Neuronal stem cell (in vitro differentiated cells): ENCODE measurements around the gene BIRC7.

Source experiments
- DNase-seq: peaks from one replicate; pipeline ENCODE4 v3.0.0-alpha.2; 2013; ENCODE audit warnings: low spot score
- H2AFZ ChIP-seq: one replicate; pipeline ENCODE4 v1.6.1; 2013; ENCODE audit warnings: mild to moderate bottlenecking, low read length, inconsistent platforms
- H2AK5ac ChIP-seq: 2 replicates; pipeline ENCODE4 v1.6.1; 2013; ENCODE audit warnings: low read depth, mild to moderate bottlenecking, inconsistent platforms, low read length, moderate library complexity, mixed read lengths
- H2BK120ac ChIP-seq: 2 replicates; pipeline ENCODE4 v1.6.1; 2013; ENCODE audit warnings: low read depth, mild to moderate bottlenecking, inconsistent platforms, low read length, moderate library complexity, mixed read lengths
- H2BK12ac ChIP-seq: one replicate; pipeline ENCODE4 v1.6.1; 2013; ENCODE audit warnings: low read length, inconsistent platforms
- H2BK15ac ChIP-seq: 2 replicates; pipeline ENCODE4 v1.6.1; 2013; ENCODE audit warnings: mild to moderate bottlenecking, low read length, inconsistent platforms, mixed read lengths
- H2BK5ac ChIP-seq: one replicate; pipeline ENCODE4 v1.6.1; 2013; ENCODE audit warnings: inconsistent platforms, mild to moderate bottlenecking, low read length, moderate library complexity
- H3K14ac ChIP-seq: one replicate; pipeline ENCODE4 v1.6.1; 2013; ENCODE audit warnings: low read length, inconsistent platforms
- H3K18ac ChIP-seq: 2 replicates; pipeline ENCODE4 v1.6.1; 2013; ENCODE audit warnings: low read length, inconsistent platforms
- H3K23ac ChIP-seq: 2 replicates; pipeline ENCODE4 v1.6.1; 2013; ENCODE audit warnings: low read depth, mild to moderate bottlenecking, mixed read lengths, low read length, inconsistent platforms; ENCODE audit not compliant: poor library complexity
- H3K27ac ChIP-seq: replicated peaks from 3 replicates; pipeline ENCODE4 v1.5.1; 2013; ENCODE audit warnings: low read length, inconsistent platforms
- H3K27me3 ChIP-seq, 3 experiments: 2 replicates each; pipeline ENCODE4 v1.6.1; 2013; ENCODE audit warnings: low read length in 3 of 3, mild to moderate bottlenecking in 2 of 3, inconsistent platforms in 1 of 3, low read depth in 1 of 3, mixed read lengths in 1 of 3, moderate library complexity in 1 of 3; ENCODE audit not compliant: control insufficient read depth in 3 of 3, insufficient read depth in 3 of 3
- H3K36me3 ChIP-seq, 2 donors: replicated peaks in 1 of 2; 2 replicates each; pipeline ENCODE4 v1.6.1; 2013; ENCODE audit warnings: low read length in 2 of 2; ENCODE audit not compliant: control insufficient read depth in 2 of 2, insufficient read depth in 2 of 2
- H3K4ac ChIP-seq: 2 replicates; pipeline ENCODE4 v1.6.1; 2013; ENCODE audit warnings: inconsistent platforms, mild to moderate bottlenecking, low read length, moderate library complexity
- H3K4me1 ChIP-seq, 2 donors: 1 replicate in 1 of 2; 2 replicates in 1 of 2; pipeline ENCODE4 v1.6.1; 2013; ENCODE audit warnings: low read length in 2 of 2, low read depth in 1 of 2; ENCODE audit not compliant: control insufficient read depth in 2 of 2, insufficient read depth in 1 of 2
- H3K4me2 ChIP-seq: one replicate; pipeline ENCODE4 v1.6.1; 2013; ENCODE audit warnings: mild to moderate bottlenecking, low read length, inconsistent platforms; ENCODE audit not compliant: insufficient read depth, poor library complexity, severe bottlenecking
- H3K4me3 ChIP-seq, 2 donors: 2 replicates each; pipeline ENCODE4 v1.5.1; 2013; ENCODE audit warnings: low read length in 2 of 2, mild to moderate bottlenecking in 2 of 2, inconsistent platforms in 1 of 2, moderate library complexity in 1 of 2
- H3K79me1 ChIP-seq: one replicate; pipeline ENCODE4 v1.6.1; 2013; ENCODE audit warnings: low read depth, mild to moderate bottlenecking, inconsistent platforms, low read length, moderate library complexity
- H3K9ac ChIP-seq: one replicate; pipeline ENCODE4 v1.6.1; 2013; ENCODE audit warnings: mild to moderate bottlenecking, low read depth, low read length, inconsistent platforms; ENCODE audit not compliant: poor library complexity
- H3K9me3 ChIP-seq, 2 donors: replicated peaks in 1 of 2; 2 replicates each; pipeline versions ENCODE3 to v1.6.1; 2013; ENCODE audit warnings: low read length in 2 of 2, mild to moderate bottlenecking in 2 of 2, inconsistent platforms in 1 of 2, low read depth in 1 of 2, mixed read lengths in 1 of 2, moderate library complexity in 1 of 2; ENCODE audit not compliant: control insufficient read depth in 2 of 2, insufficient read depth in 1 of 2
- H4K8ac ChIP-seq: one replicate; pipeline ENCODE4 v1.6.1; 2013; ENCODE audit warnings: low read depth, mild to moderate bottlenecking, inconsistent platforms, low read length, moderate library complexity
- H4K91ac ChIP-seq: one replicate; pipeline ENCODE4 v1.6.1; 2013; ENCODE audit warnings: low read length, low read depth, mild to moderate bottlenecking, inconsistent platforms; ENCODE audit not compliant: poor library complexity
- WGBS, 2 donors: extraction: QIAGEN DNeasy Blood & Tissue Kit; methylation state at CpG; one replicate each; pipeline ENCODE4 v1.1.7; 2013; ENCODE audit warnings: missing lambda C conversion rate in 2 of 2, mixed read lengths in 1 of 2; ENCODE audit not compliant: insufficient read length in 2 of 2, insufficient replicate concordance in 1 of 2; ENCODE audit errors: extremely low coverage in 2 of 2; 5-methylcytosine and 5-hydroxymethylcytosine counted together

BIRC7 gene

GRCh38 chr20:63233924-63234323 is 1.8 kb upstream of the BIRC7 start:
- Histone ChIP-seq H3K4me2 (no peak overlapping the region), H2AFZ (no peak overlapping the region), H2BK12ac (no peak overlapping the region), H3K4me1 (peaks cover 18 to 53% of the 10 kb centered on the region in 2 donors), H3K23ac (peak overlapping the region; percentile 66), H2BK5ac (no peak overlapping the region), H3K36me3 (no peaks in the 10 kb centered on the region), H2BK15ac (peak overlapping the region; percentile 65), H2BK120ac (peak overlapping the region; percentile 25), H3K27ac (no peak overlapping the region), H2AK5ac (no peak overlapping the region), H3K9ac (peak overlapping the region; percentile 12), H3K9me3 (no peaks in the 10 kb centered on the region), H3K14ac (no peak overlapping the region), H3K79me1 (no peaks in the 10 kb centered on the region), H3K4me3 (no peak overlapping the region), H3K4ac (no peak overlapping the region), H4K91ac (no peak overlapping the region), H3K27me3 (no peaks in the 10 kb centered on the region), H4K8ac (no peak overlapping the region), H3K18ac (peak overlapping the region; percentile 72)
- WGBS, 2 donors = no CpG with 5 or more reads among the region's 17 CpGs
- no peak for DNase-seq

- H2BK12ac ChIP-seq = no peak overlapping the region
- peaks cover 18 to 44% of the 10 kb centered on the region in 2 donors for H3K4me1 ChIP-seq
- DNase-seq = no peak
- WGBS, 2 donors = no CpG with 5 or more reads among the region's 20 CpGs
- no peak overlapping the region for H3K27ac ChIP-seq
- no peaks in the 10 kb centered on the region for H3K27me3 ChIP-seq
- no peak overlapping the region for H2BK5ac ChIP-seq
- H3K36me3 ChIP-seq = no peaks in the 10 kb centered on the region
- H3K18ac ChIP-seq = peak overlapping the region; percentile 38
- H3K23ac ChIP-seq = no peak overlapping the region
- H2AFZ ChIP-seq = no peak overlapping the region
- H3K9ac ChIP-seq = no peak overlapping the region
- H2BK120ac ChIP-seq = no peak overlapping the region
- H4K91ac ChIP-seq = no peak overlapping the region
- no peak overlapping the region for H3K14ac ChIP-seq
- H3K4me2 ChIP-seq = peak overlapping the region; percentile 36
- no peak overlapping the region for H3K4ac ChIP-seq
- no peaks in the 10 kb centered on the region for H3K9me3 ChIP-seq
- H3K4me3 ChIP-seq = no peak overlapping the region
- no peak overlapping the region for H4K8ac ChIP-seq
- H2AK5ac ChIP-seq = peak overlapping the region; percentile 95
- no peaks in the 10 kb centered on the region for H3K79me1 ChIP-seq
- H2BK15ac ChIP-seq = peak overlapping the region; percentile 71
These were observed 859 bp upstream of the BIRC7 start for GRCh38 chr20:63234693-63235398.

DNA sequence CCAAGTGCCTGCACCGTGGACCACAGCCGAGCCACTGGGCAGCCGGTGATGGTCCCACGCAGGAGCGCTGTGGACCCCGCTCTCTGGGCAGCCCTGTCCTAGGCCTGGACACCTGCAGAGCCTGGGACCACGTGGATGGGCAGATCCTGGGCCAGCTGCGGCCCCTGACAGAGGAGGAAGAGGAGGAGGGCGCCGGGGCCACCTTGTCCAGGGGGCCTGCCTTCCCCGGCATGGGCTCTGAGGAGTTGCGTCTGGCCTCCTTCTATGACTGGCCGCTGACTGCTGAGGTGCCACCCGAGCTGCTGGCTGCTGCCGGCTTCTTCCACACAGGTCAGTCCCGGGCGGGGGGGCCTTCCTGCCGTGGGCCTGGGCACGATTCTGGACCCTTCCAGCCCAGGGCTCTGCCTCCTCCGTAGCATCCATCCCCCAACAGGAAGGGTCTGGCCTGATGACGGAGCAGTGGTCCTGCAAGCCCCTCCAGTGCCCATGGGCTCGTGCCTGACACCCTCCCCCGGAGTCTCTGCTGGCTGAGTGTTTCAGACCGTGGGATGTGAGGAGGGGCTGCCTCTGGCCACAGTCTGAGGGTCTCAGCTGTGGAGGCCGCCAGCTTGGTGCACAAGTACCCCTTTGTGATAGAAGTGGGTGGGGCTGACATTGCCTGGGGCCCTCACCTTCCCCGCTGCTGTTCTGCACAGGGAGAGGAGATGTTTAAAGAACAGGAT is 572 bp downstream of the BIRC7 start:
- Histone ChIP-seq H3K4me1 (peaks cover 11 to 34% of the 10 kb centered on the region in 2 donors), H3K18ac (peak overlapping the region; percentile 93), H3K9me3 (no peaks in the 10 kb centered on the region), H3K4me2 (no peak overlapping the region), H3K4ac (no peak overlapping the region), H3K14ac (peak overlapping the region; percentile 90), H2BK120ac (peak overlapping the region; percentile 75), H3K9ac (peak overlapping the region; percentile 64), H4K8ac (peak overlapping the region; percentile 78), H3K23ac (peak overlapping the region; percentile 2), H4K91ac (no peak overlapping the region), H2BK5ac (peak overlapping the region; percentile 43), H2BK12ac (peak overlapping the region; percentile 4), H3K27me3 (no peaks in the 10 kb centered on the region), H2AFZ (no peak overlapping the region), H3K4me3 (no peak overlapping the region), H3K36me3 (no peaks in the 10 kb centered on the region), H3K79me1 (no peaks in the 10 kb centered on the region), H2BK15ac (peak overlapping the region; percentile 59), H3K27ac (no peak overlapping the region), H2AK5ac (peak overlapping the region; percentile 96)
- no CpG with 5 or more reads among the region's 26 CpGs for WGBS, 2 donors
- DNase-seq = no peak

- WGBS, 2 donors = no CpG with 5 or more reads among the region's 10 CpGs
- H3K14ac ChIP-seq = no peak overlapping the region
- no peak for DNase-seq
These were observed 2.3 kb downstream of the BIRC7 start for GRCh38 chr20:63238031-63238430.

More at GRCh38 chr20:63238031-63238430, 2.3 kb downstream of the BIRC7 start:
- Histone ChIP-seq H3K4me3 (no peak overlapping the region), H3K36me3 (no peaks in the 10 kb centered on the region), H2AFZ (no peak overlapping the region), H2BK15ac (no peak overlapping the region), H3K27me3 (no peaks in the 10 kb centered on the region), H3K9me3 (no peaks in the 10 kb centered on the region), H3K79me1 (no peaks in the 10 kb centered on the region), H3K18ac (no peak overlapping the region), H3K4me2 (no peak overlapping the region), H2BK120ac (no peak overlapping the region), H2BK5ac (peak overlapping the region; percentile 6), H3K4ac (no peak overlapping the region), H2BK12ac (no peak overlapping the region), H3K9ac (no peak overlapping the region), H4K8ac (no peak overlapping the region), H3K27ac (no peak overlapping the region), H3K4me1 (peaks cover 11 to 38% of the 10 kb centered on the region in 2 donors), H3K23ac (no peak overlapping the region), H2AK5ac (no peak overlapping the region), H4K91ac (no peak overlapping the region)
